ENCODE results near the gene BBX.

Gene BBX

DNA sequence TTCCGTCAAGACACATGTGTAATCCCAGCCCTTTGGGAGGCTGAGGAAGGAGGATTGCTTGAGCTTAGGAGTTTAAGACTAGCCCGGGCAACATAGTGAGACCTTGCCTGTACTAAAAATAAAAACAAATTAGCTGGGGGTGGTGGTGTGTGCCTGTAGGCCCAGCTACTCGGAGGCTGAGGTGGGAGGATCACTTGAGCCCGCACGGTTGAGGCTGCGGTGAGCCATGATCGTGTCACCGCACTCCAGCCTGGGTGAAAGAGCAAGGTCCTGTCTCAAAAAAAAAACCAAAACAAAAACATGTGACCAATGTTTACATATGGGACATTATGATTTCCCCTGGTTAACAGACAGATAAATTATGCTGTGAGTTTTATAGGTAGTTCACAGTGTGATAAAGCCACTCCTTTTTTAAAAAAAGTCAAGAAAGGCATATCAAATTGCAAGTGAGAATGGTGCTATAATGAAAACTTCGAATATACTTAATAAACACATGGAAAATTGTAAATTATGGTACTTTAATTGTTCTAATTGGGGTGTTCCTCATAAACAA is 9.2 kb downstream of the BBX start:
- TF ChIP-seq, protein P1, sequence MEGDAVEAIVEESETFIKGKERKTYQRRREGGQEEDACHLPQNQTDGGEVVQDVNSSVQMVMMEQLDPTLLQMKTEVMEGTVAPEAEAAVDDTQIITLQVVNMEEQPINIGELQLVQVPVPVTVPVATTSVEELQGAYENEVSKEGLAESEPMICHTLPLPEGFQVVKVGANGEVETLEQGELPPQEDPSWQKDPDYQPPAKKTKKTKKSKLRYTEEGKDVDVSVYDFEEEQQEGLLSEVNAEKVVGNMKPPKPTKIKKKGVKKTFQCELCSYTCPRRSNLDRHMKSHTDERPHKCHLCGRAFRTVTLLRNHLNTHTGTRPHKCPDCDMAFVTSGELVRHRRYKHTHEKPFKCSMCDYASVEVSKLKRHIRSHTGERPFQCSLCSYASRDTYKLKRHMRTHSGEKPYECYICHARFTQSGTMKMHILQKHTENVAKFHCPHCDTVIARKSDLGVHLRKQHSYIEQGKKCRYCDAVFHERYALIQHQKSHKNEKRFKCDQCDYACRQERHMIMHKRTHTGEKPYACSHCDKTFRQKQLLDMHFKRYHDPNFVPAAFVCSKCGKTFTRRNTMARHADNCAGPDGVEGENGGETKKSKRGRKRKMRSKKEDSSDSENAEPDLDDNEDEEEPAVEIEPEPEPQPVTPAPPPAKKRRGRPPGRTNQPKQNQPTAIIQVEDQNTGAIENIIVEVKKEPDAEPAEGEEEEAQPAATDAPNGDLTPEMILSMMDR (IDR thresholded peaks at IDR 0.05; ENCODE audit: extremely low read depth, insufficient read depth, missing control alignments): no peak
- in situ Hi-C loops (cut with MboI; ENCODE audit: low pct_unique_long_range_greater_than_20kb, low sequenced_read_pairs, unreplicated experiment): no loop called here
- no peak for DNase-seq (ENCODE audit: low spot score)

DNA sequence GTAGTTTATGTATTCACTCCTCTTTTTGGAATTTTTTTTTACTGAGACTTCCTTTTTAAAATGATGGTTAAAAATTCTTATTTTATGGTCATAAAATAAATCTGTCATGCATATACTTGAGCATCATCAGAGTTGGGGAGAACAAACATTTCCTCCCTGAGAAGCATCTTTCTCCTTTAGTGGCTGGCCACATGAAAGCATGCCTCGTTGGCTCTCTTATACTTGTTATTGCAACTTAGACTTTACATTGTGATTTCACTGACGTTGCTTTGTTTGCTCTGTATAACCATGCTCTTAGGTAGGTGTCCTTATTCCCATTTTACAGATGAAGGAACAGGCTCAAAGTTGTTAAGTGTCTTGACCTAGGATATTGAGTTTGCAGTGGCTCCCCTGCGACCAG is 18.1 kb downstream of the BBX start:
- in situ Hi-C loops (cut with MboI; ENCODE audit: low pct_unique_long_range_greater_than_20kb, low sequenced_read_pairs, unreplicated experiment): no loop called here
- TF ChIP-seq, protein P1 (IDR thresholded peaks at IDR 0.05; ENCODE audit: extremely low read depth, insufficient read depth, missing control alignments): no peak
- DNase-seq (ENCODE audit: low spot score): no peak

DNA sequence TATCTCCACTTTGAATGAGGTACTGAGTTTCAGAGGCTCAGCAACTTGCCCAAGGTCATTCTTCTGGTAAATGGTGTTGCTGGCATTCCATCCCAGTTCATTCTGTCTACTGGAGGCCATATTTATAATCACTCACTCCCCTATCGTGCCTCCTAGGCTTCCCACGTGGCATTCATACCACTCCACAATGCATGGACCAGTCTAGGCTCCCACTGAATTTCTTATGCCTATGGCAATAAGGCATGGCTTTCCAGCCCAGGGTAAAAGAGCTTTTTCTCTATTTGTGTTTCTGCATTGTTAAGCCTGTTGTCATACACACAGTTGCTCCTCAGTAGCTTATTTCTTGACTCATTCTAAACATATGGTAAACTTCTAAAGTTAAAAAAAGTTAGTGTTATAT is 19.9 kb downstream of the BBX start:
- TF ChIP-seq, protein P1 (IDR thresholded peaks at IDR 0.05; ENCODE audit: extremely low read depth, insufficient read depth, missing control alignments): no peak
- in situ Hi-C loops (cut with MboI; ENCODE audit: low pct_unique_long_range_greater_than_20kb, low sequenced_read_pairs, unreplicated experiment): no loop called here
- no peak for DNase-seq (ENCODE audit: low spot score)

DNA sequence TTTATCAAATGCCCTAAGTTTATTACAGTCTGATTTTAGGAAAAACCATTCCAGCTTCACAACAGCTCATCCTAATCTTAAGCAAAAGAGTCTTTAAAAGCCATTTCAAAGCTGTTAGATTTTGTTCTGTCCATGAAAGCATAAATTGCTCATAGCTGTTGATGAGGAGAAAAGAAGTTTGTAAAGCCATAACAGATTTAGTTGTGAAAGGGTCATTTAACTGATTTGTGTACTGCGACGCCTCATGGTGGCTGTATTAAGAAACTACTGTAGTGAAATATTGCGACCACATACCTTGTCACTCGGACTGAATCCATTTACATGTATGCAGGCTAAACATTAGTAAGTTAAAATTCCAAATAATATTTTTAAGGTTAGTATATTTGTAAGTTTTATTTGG is 20.9 kb downstream of the BBX start:
- in situ Hi-C loops (cut with MboI; ENCODE audit: low pct_unique_long_range_greater_than_20kb, low sequenced_read_pairs, unreplicated experiment): no loop called here
- TF ChIP-seq, protein P1 (IDR thresholded peaks at IDR 0.05; ENCODE audit: extremely low read depth, insufficient read depth, missing control alignments): peak; percentile 10
- no peak for DNase-seq (ENCODE audit: low spot score)

DNA sequence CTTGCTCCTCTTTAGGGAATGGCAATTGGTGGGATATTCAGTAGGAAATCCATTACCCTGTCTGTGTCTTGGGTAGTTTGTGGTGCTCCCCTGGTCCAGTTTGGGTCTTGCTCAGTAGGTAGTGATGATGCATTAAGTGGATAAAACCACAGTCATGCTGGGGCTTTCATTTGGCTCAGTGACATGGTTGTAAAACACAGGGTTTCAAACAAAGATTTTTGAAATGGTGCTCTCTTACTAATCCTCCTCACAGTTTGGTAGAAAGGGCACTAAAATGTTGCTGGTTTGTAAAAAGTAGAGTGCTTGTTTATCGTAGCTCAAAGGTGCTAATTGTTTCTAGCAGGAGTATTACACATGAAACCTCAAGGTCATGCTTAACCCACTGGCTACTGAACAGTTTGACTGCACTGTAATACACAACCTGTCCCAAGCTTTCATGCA is 22.9 kb downstream of the BBX start:
- TF ChIP-seq, protein P1 (IDR thresholded peaks at IDR 0.05; ENCODE audit: extremely low read depth, insufficient read depth, missing control alignments): no peak
- no peak for DNase-seq (ENCODE audit: low spot score)
- in situ Hi-C loops (cut with MboI; ENCODE audit: low pct_unique_long_range_greater_than_20kb, low sequenced_read_pairs, unreplicated experiment): no loop called here

DNA sequence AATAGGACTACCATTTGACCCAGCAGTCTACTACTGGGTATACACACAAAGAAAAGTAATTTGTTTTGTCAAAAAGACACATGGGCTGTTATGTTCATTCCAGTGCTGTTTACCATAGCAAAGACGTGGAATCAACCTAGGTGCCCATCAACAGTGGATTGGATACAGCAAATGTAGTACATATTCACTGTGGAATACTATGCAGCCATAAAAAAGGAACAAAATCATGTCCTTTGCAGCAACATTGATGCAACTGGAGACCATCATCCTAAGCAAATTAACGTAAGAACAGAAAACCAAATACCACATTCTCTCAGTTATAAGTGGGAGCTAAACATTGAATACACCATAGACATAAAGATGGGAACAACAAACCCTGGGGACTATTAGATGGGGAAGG is 25.8 kb downstream of the BBX start:
- no peak for DNase-seq (ENCODE audit: low spot score)
- TF ChIP-seq, protein P1 (IDR thresholded peaks at IDR 0.05; ENCODE audit: extremely low read depth, insufficient read depth, missing control alignments): no peak
- in situ Hi-C loops (cut with MboI; ENCODE audit: low pct_unique_long_range_greater_than_20kb, low sequenced_read_pairs, unreplicated experiment): no loop called here

DNA sequence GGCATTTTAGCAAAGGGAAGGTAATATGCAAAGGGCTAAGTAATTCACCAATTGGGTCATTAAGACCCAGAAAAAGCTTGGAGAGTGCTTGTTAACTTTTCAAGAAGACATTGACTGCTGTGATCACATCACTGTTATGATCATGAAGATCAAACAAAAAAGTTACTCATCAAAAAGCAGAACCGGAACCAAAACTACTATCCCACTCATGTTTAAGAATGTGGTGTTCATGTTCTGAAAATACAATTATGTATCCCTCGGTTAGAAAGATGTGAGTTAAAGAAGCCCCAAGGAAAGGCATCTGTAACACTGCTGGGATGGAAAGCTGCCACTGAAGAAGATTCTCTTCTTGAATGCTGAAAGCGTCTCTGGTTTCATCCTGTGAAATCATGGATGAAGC is 32.6 kb downstream of the BBX start:
- DNase-seq (ENCODE audit: low spot score): no peak
- in situ Hi-C loops (cut with MboI; ENCODE audit: low pct_unique_long_range_greater_than_20kb, low sequenced_read_pairs, unreplicated experiment): no loop called here
- TF ChIP-seq, protein P1 (IDR thresholded peaks at IDR 0.05; ENCODE audit: extremely low read depth, insufficient read depth, missing control alignments): no peak
